ENCODE data around the gene MRPL27. TPM values are rescaled to one million over a fixed set of nuclear protein-coding genes. Genes with fewer than 3 reads are reported as not detected.
A peak's percentile ranks its signal among the peaks of the same experiment; 100 is the strongest.

MRPL27 gene
- total and polyA plus RNA-seq, 12 donors = 75.0 to 287 (median 96.6) TPM

- Histone ChIP-seq H3K27me3 (no peaks in the 10 kb centered on the region), H3K9me3 (replicated peaks in 1 of 3) (no peaks in the 10 kb centered on the region), H3K27ac (no peak overlapping the region), H3K4me1 (replicated peaks in 1 of 2) (peaks cover 7 to 9% of the 10 kb centered on the region in 2 donors), H3K36me3 (replicated peaks in 1 of 2) (peaks cover 0 to 54% of the 10 kb centered on the region in 2 donors), H3K4me3 (no peak overlapping the region)
- peak in 4 of 7 donors; percentile 12 to 33 (median 18) for DNase-seq
- intact Hi-C loops (cut with DNase I) = loop anchor here in 1 of 2 donors (5.0 kb wide), 1 partner anchor 115 kb away; no protein-coding TSS in a partner anchor
- 91 to 98% (median 94%) methylated on average over 11 to 12 of the region's 12 CpGs for WGBS, 4 donors
- TF ChIP-seq CTCF (IDR thresholded peaks at IDR 0.05) (no peak), POLR2A (IDR thresholded peaks at IDR 0.05) (no peak)
Observed at GRCh38 chr17:50356892-50357510, 16.0 kb downstream of the MRPL27 start.

- H3K9me3 ChIP-seq (replicated peaks in 1 of 3) = no peaks in the 10 kb centered on the region
- DNase-seq = peak in 4 of 7 donors; percentile 14 to 53 (median 18)
- peaks cover 7 to 9% of the 10 kb centered on the region in 2 donors for H3K4me1 ChIP-seq (replicated peaks in 1 of 2)
- no peak for TF ChIP-seq CTCF (IDR thresholded peaks at IDR 0.05)
- no peak for TF ChIP-seq POLR2A (IDR thresholded peaks at IDR 0.05)
- intact Hi-C loops (cut with DNase I) = loop anchor here in 1 of 2 donors (5.0 kb wide), 1 partner anchor 116 kb away; no protein-coding TSS in a partner anchor
- no peak overlapping the region for H3K4me3 ChIP-seq
- WGBS, 4 donors = 93 to 97% (median 94%) methylated on average over 6 to 12 of the region's 12 CpGs
- H3K27ac ChIP-seq = no peak overlapping the region
- H3K36me3 ChIP-seq (replicated peaks in 1 of 2) = peaks cover 0 to 54% of the 10 kb centered on the region in 2 donors
- no peaks in the 10 kb centered on the region for H3K27me3 ChIP-seq
Observed at GRCh38 chr17:50356418-50356817, 16.6 kb downstream of the MRPL27 start.

- intact Hi-C loops (cut with DNase I) = loop anchor here in 1 of 2 donors (5.0 kb wide), 1 partner anchor 116 kb away; no protein-coding TSS in a partner anchor
- 88 to 98% (median 93%) methylated on average over 12 to 20 of the region's 20 CpGs for WGBS, 4 donors
- H3K36me3 ChIP-seq (replicated peaks in 1 of 2) = peaks cover 0 to 54% of the 10 kb centered on the region in 2 donors
- H3K4me3 ChIP-seq = no peak overlapping the region
- no peaks in the 10 kb centered on the region for H3K9me3 ChIP-seq (replicated peaks in 1 of 3)
- no peak for TF ChIP-seq POLR2A (IDR thresholded peaks at IDR 0.05)
- TF ChIP-seq CTCF (IDR thresholded peaks at IDR 0.05) = no peak
- peaks cover 7 to 9% of the 10 kb centered on the region in 2 donors for H3K4me1 ChIP-seq (replicated peaks in 1 of 2)
- DNase-seq = peak in 4 of 7 donors; percentile 11 to 49 (median 20)
- H3K27ac ChIP-seq = no peak overlapping the region
- no peaks in the 10 kb centered on the region for H3K27me3 ChIP-seq
Observed at GRCh38 chr17:50355701-50356341, 17.2 kb downstream of the MRPL27 start.

GRCh38 chr17:50355336-50355700, 17.7 kb downstream of the MRPL27 start:
- Histone ChIP-seq H3K36me3 (replicated peaks in 1 of 2) (peaks cover 0 to 54% of the 10 kb centered on the region in 2 donors), H3K4me1 (replicated peaks in 1 of 2) (peaks cover 7 to 9% of the 10 kb centered on the region in 2 donors), H3K27ac (no peak overlapping the region), H3K9me3 (replicated peaks in 1 of 3) (no peaks in the 10 kb centered on the region), H3K4me3 (no peak overlapping the region), H3K27me3 (no peaks in the 10 kb centered on the region)
- TF ChIP-seq POLR2A (IDR thresholded peaks at IDR 0.05) (no peak), CTCF (IDR thresholded peaks at IDR 0.05) (no peak)
- WGBS, 4 donors = 84 to 91% (median 87%) methylated on average over 4 of the region's 4 CpGs
- intact Hi-C loops (cut with DNase I) = loop anchor here in 1 of 2 donors (5.0 kb wide), 1 partner anchor 117 kb away; no protein-coding TSS in a partner anchor
- peak in 3 of 7 donors; percentile 9 to 45 (median 15) for DNase-seq

All from adrenal gland (tissue), 12 donors.